ENCODE measurements around the gene ANKDD1B. TPM values are rescaled to one million over a fixed set of nuclear protein-coding genes. Genes with fewer than 3 reads are reported as not detected.

Gene ANKDD1B
- total RNA-seq, result under 0.01 TPM in 1 of 2 replicates, not detected in the other

DNA sequence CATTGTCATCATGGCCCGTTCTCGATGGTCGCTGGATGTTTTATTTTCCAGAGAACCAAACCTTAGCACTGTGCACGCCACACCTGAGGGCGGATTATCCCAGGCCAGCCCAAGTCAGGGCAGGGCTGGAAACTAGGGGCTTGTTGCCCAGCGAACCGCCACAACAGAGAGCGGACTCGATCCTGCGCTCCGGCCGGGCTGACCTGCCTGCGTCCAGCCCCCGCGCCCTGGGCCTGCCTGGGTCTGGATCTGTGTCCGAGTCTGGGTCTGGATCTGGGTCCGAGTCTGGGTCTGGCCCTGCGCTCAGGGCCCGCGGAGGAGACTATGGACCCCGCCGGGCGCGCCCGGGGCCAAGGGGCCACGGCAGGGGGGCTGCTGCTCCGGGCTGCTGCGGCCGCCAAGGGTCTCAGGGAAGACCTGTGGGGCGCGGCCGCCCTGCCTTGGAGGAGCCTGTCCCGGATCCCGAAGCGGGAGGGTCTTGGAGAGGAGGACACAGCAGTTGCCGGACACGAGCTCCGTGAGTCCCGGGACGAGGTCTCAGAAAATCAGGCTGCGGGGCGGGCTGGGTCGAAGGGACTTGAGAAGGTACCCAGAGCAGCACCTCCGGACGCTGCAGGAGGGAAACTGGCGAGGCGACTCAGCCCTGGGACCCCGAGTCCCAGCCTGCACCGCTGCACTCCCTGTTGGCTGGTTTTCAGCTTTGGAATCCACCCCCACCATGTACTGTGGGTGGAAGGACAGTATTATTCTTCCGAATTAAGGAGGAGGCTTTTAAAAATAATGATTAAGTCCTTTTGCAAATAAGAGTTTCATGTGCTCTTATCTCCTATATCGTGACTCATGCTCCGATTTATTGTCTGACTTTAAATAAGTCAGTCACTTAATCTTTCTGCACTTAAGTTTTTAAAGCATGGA lies at the start of gene ANKDD1B:
Gene ANKDD1B (plus strand): TSS at position 143 of the 915 bp plus-strand sequence. CDS start 182 bp downstream, at position 325.

DNA sequence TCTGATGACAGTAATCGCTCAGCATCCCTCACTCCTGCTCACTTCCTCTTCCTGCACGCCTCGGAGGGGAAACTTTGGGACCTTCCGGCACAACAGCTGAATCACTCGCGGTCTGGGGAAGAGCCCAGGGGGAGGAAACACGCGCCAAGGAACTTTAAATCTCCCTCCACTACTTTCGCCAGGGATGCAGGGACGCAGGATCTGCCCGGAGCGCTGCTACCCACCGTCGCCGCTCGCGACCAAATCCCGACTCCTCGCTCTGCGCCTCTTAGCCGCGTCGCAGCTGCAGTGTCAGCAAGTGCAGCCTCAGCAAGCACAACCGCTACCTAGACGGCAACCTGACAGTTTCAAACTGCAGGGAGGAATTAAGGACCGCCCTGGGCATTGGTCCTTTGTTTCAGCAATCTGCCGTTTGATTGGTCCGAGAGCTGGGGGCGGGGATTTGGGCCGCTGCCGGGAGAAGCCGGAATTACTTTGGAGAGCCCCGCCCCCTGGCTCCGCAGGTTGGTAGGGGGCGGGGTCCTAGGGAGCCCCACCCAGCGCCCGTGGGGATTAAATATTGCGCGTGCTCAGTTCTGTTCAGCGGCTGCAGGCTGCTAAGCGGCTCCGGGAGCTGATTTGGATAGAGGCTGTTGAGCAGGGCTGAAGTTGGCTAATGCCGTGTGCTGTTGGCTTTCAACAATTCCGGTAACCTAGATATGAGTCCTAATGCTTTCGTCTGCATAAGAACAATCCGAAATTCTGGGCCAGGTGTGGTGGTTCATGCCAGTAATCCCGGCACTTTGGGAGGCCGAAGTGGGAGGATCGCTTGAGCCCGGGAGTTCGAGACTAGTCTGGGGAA lies 106.0 kb downstream of the ANKDD1B start, which contains the start of gene POC5:
Gene POC5 (minus strand): TSS at position 356 of the 841 bp plus-strand sequence. CDS start 4,500 bp downstream, outside the sequence.

Other genes starting within 250 kb of the ANKDD1B start
- gene CERT1, start 99.8 kb upstream of the ANKDD1B start, total RNA-seq, result 13.3 and 14.6 TPM in 2 replicates
- gene POLK, start 99.6 kb upstream of the ANKDD1B start, total RNA-seq, result 22.7 and 41.9 TPM in 2 replicates
- 9.4 and 15.0 TPM in 2 replicates for gene POC5, start 106.0 kb downstream of the ANKDD1B start, total RNA-seq

Measured in epithelial cell of umbilical artery (primary cell).